ENCODE measurements around the gene SLC25A1.
"Not testable (repeated sequence)": the region's sequence is repeated elsewhere in the genome, so short reads cannot be mapped to it uniquely, and the experiment has no call there.

Gene SLC25A1

GRCh38 chr22:19203834-19204233, 25.3 kb upstream of the SLC25A1 start:
- Histone ChIP-seq H3K9me3 (ENCODE audit: control insufficient read depth, low read depth, low read length) (no peaks in the 10 kb centered on the region), H3K4me1 (ENCODE audit: control insufficient read depth, low read depth, low read length) (no peaks in the 10 kb centered on the region), H3K9ac (ENCODE audit: low read length) (no peak overlapping the region), H3K36me3 (ENCODE audit: control insufficient read depth, low read depth, low read length) (peaks cover 11% of the 10 kb centered on the region), H3K27ac (ENCODE audit: low read length) (no peak overlapping the region), H3K4me3 (ENCODE audit: low read length) (no peak overlapping the region), H3K27me3 (ENCODE audit: control insufficient read depth, insufficient read depth, low read length) (no peaks in the 10 kb centered on the region)

GRCh38 chr22:19202799-19203186, 24.3 kb upstream of the SLC25A1 start:
- H3K27ac ChIP-seq (ENCODE audit: low read length); H3K36me3 ChIP-seq (ENCODE audit: control insufficient read depth, low read depth, low read length); H3K9me3 ChIP-seq (ENCODE audit: control insufficient read depth, low read depth, low read length); H3K4me3 ChIP-seq (ENCODE audit: low read length); H3K27me3 ChIP-seq (ENCODE audit: control insufficient read depth, insufficient read depth, low read length); H3K4me1 ChIP-seq (ENCODE audit: control insufficient read depth, low read depth, low read length); H3K9ac ChIP-seq (ENCODE audit: low read length): not testable (repeated sequence)

GRCh38 chr22:19201869-19202798, 23.6 kb upstream of the SLC25A1 start:
- H3K4me1 ChIP-seq (ENCODE audit: control insufficient read depth, low read depth, low read length): no peaks in the 10 kb centered on the region
- H3K27me3 ChIP-seq (ENCODE audit: control insufficient read depth, insufficient read depth, low read length): no peaks in the 10 kb centered on the region
- peaks cover 7% of the 10 kb centered on the region for H3K36me3 ChIP-seq (ENCODE audit: control insufficient read depth, low read depth, low read length)
- no peak overlapping the region for H3K4me3 ChIP-seq (ENCODE audit: low read length)
- no peak overlapping the region for H3K9ac ChIP-seq (ENCODE audit: low read length)
- no peak overlapping the region for H3K27ac ChIP-seq (ENCODE audit: low read length)
- no peaks in the 10 kb centered on the region for H3K9me3 ChIP-seq (ENCODE audit: control insufficient read depth, low read depth, low read length)

- Histone ChIP-seq H3K27me3 (ENCODE audit: control insufficient read depth, insufficient read depth, low read length) (no peaks in the 10 kb centered on the region), H3K27ac (ENCODE audit: low read length) (no peak overlapping the region), H3K9ac (ENCODE audit: low read length) (no peak overlapping the region), H3K9me3 (ENCODE audit: control insufficient read depth, low read depth, low read length) (no peaks in the 10 kb centered on the region), H3K36me3 (ENCODE audit: control insufficient read depth, low read depth, low read length) (peaks cover 9% of the 10 kb centered on the region), H3K4me3 (ENCODE audit: low read length) (no peak overlapping the region), H3K4me1 (ENCODE audit: control insufficient read depth, low read depth, low read length) (no peaks in the 10 kb centered on the region)
These were observed 22.8 kb upstream of the SLC25A1 start for GRCh38 chr22:19201130-19201868.

- H3K9me3 ChIP-seq (ENCODE audit: control insufficient read depth, low read depth, low read length): no peaks in the 10 kb centered on the region
- no peak overlapping the region for H3K9ac ChIP-seq (ENCODE audit: low read length)
- no peaks in the 10 kb centered on the region for H3K27me3 ChIP-seq (ENCODE audit: control insufficient read depth, insufficient read depth, low read length)
- peaks cover 15% of the 10 kb centered on the region for H3K36me3 ChIP-seq (ENCODE audit: control insufficient read depth, low read depth, low read length)
- no peak overlapping the region for H3K27ac ChIP-seq (ENCODE audit: low read length)
- no peak overlapping the region for H3K4me3 ChIP-seq (ENCODE audit: low read length)
- no peaks in the 10 kb centered on the region for H3K4me1 ChIP-seq (ENCODE audit: control insufficient read depth, low read depth, low read length)
These were observed 20.9 kb upstream of the SLC25A1 start for GRCh38 chr22:19199479-19199878.

- peaks cover 17% of the 10 kb centered on the region for H3K36me3 ChIP-seq (ENCODE audit: control insufficient read depth, low read depth, low read length)
- no peak overlapping the region for H3K27ac ChIP-seq (ENCODE audit: low read length)
These were observed 19.7 kb upstream of the SLC25A1 start for GRCh38 chr22:19197997-19198865.

GRCh38 chr22:19196841-19197612, 18.5 kb upstream of the SLC25A1 start:
- no peak overlapping the region for H3K4me3 ChIP-seq (ENCODE audit: low read length)
- no peaks in the 10 kb centered on the region for H3K27me3 ChIP-seq (ENCODE audit: control insufficient read depth, insufficient read depth, low read length)
- no peaks in the 10 kb centered on the region for H3K4me1 ChIP-seq (ENCODE audit: control insufficient read depth, low read depth, low read length)
- H3K9me3 ChIP-seq (ENCODE audit: control insufficient read depth, low read depth, low read length): no peaks in the 10 kb centered on the region
- H3K9ac ChIP-seq (ENCODE audit: low read length): no peak overlapping the region
- no peak overlapping the region for H3K27ac ChIP-seq (ENCODE audit: low read length)
- peaks cover 17% of the 10 kb centered on the region for H3K36me3 ChIP-seq (ENCODE audit: control insufficient read depth, low read depth, low read length)

More at GRCh38 chr22:19197997-19198865, 19.7 kb upstream of the SLC25A1 start:
- Histone ChIP-seq H3K27me3 (ENCODE audit: control insufficient read depth, insufficient read depth, low read length) (no peaks in the 10 kb centered on the region), H3K4me1 (ENCODE audit: control insufficient read depth, low read depth, low read length) (no peaks in the 10 kb centered on the region), H3K9ac (ENCODE audit: low read length) (no peak overlapping the region), H3K9me3 (ENCODE audit: control insufficient read depth, low read depth, low read length) (no peaks in the 10 kb centered on the region), H3K4me3 (ENCODE audit: low read length) (no peak overlapping the region)

- H3K27ac ChIP-seq (ENCODE audit: low read length): no peak overlapping the region
These were observed 17.5 kb upstream of the SLC25A1 start for GRCh38 chr22:19195796-19196731.

GRCh38 chr22:19194766-19195536, 16.4 kb upstream of the SLC25A1 start:
- Histone ChIP-seq H3K27me3 (ENCODE audit: control insufficient read depth, insufficient read depth, low read length) (no peaks in the 10 kb centered on the region), H3K36me3 (ENCODE audit: control insufficient read depth, low read depth, low read length) (peaks cover 17% of the 10 kb centered on the region), H3K4me3 (ENCODE audit: low read length) (no peak overlapping the region), H3K4me1 (ENCODE audit: control insufficient read depth, low read depth, low read length) (no peaks in the 10 kb centered on the region), H3K27ac (ENCODE audit: low read length) (no peak overlapping the region), H3K9ac (ENCODE audit: low read length) (no peak overlapping the region), H3K9me3 (ENCODE audit: control insufficient read depth, low read depth, low read length) (no peaks in the 10 kb centered on the region)

More at GRCh38 chr22:19195796-19196731, 17.5 kb upstream of the SLC25A1 start:
- peaks cover 17% of the 10 kb centered on the region for H3K36me3 ChIP-seq (ENCODE audit: control insufficient read depth, low read depth, low read length)
- H3K4me3 ChIP-seq (ENCODE audit: low read length): no peak overlapping the region
- H3K9ac ChIP-seq (ENCODE audit: low read length): no peak overlapping the region
- no peaks in the 10 kb centered on the region for H3K27me3 ChIP-seq (ENCODE audit: control insufficient read depth, insufficient read depth, low read length)
- no peaks in the 10 kb centered on the region for H3K4me1 ChIP-seq (ENCODE audit: control insufficient read depth, low read depth, low read length)
- H3K9me3 ChIP-seq (ENCODE audit: control insufficient read depth, low read depth, low read length): no peaks in the 10 kb centered on the region
